RWPE1 (cell line): ENCODE measurements around the gene LTF.

Experiments
- CTCF ChIA-PET: fragments of 350-600 bp; sonication (Branson Sonifier 250); formaldehyde crosslinking; extraction: SDS; loops from one replicate; lab custom pipeline; 2021; lab: Yijun Ruan, JAX
- POLR2A ChIA-PET: fragments of 400-600 bp; formaldehyde crosslinking; extraction: SDS; loops from one replicate; lab custom pipeline; 2020; ENCODE audit warnings: antibody characterized with exemption; ENCODE audit not compliant: low non-redundant PET; lab: Yijun Ruan, JAX
- DNase-seq: peaks from one replicate; pipeline ENCODE4 v3.0.0; 2012; ENCODE audit warnings: low spot score
- H3K27ac ChIP-seq: fragments of 450-650 bp; 2 replicates; pipeline ENCODE4 v1.5.1; 2017
- CTCF ChIP-seq: fragments of 450-650 bp; conservative IDR thresholded peaks from 2 replicates; pipeline ENCODE4 v1.5.1; 2017; ENCODE audit warnings: low read depth, mild to moderate bottlenecking

The LTF gene

GRCh38 chr3:46483825-46484224, 19.1 kb upstream of the LTF start:
- no peak overlapping the region for H3K27ac ChIP-seq
- no peak for TF ChIP-seq CTCF
- no peak for DNase-seq
- ChIA-PET POLR2A (no interaction called here), CTCF (interaction anchor here (0.6 kb wide), 1 partner anchor 1179 kb away, joined by 3 read pairs; no protein-coding TSS in a partner anchor)

- H3K27ac ChIP-seq: no peak overlapping the region
- DNase-seq: peak; percentile 24
- CTCF ChIA-PET: no interaction called here
- POLR2A ChIA-PET: no interaction called here
- TF ChIP-seq CTCF: no peak
These were observed 18.1 kb upstream of the LTF start for GRCh38 chr3:46482632-46483350.

GRCh38 chr3:46481636-46482035, 16.9 kb upstream of the LTF start:
- no peak for TF ChIP-seq CTCF
- ChIA-PET POLR2A (no interaction called here), CTCF (no interaction called here)
- DNase-seq: no peak
- no peak overlapping the region for H3K27ac ChIP-seq

- TF ChIP-seq CTCF: no peak
These were observed 15.9 kb upstream of the LTF start for GRCh38 chr3:46480491-46481195.

GRCh38 chr3:46479696-46480095, 15.0 kb upstream of the LTF start:
- CTCF ChIA-PET: no interaction called here
- no peak for TF ChIP-seq CTCF
- no peak for DNase-seq
- no peak overlapping the region for H3K27ac ChIP-seq
- POLR2A ChIA-PET: no interaction called here

More at GRCh38 chr3:46480491-46481195, 15.9 kb upstream of the LTF start:
- ChIA-PET POLR2A (no interaction called here), CTCF (no interaction called here)
- DNase-seq: no peak
- H3K27ac ChIP-seq: no peak overlapping the region

- TF ChIP-seq CTCF: no peak
- no peak for DNase-seq
- no peak overlapping the region for H3K27ac ChIP-seq
- CTCF ChIA-PET: no interaction called here
- POLR2A ChIA-PET: no interaction called here
These were observed 14.3 kb upstream of the LTF start for GRCh38 chr3:46479021-46479420.
